ENCODE data around the gene EEF1E1. TPM values are rescaled to one million over a fixed set of nuclear protein-coding genes. Genes with fewer than 3 reads are reported as not detected.

Gene EEF1E1
- total and polyA plus RNA-seq, 2 of the 8 experiments (the other 6 are each of a cell fraction or from before 2014, with no cell fraction given), result 96.8 to 112 TPM

GRCh38 chr6:8131265-8131897, 29.0 kb upstream of the EEF1E1 start:
- Histone ChIP-seq H2BK20ac (ENCODE audit: low read length) (no peak overlapping the region), H2BK15ac (ENCODE audit: low read length) (no peak overlapping the region), H4K8ac (ENCODE audit: extremely low read depth, insufficient read depth, low read length) (no peak overlapping the region), H2BK12ac (ENCODE audit: low read depth, low read length) (no peak overlapping the region), H3K79me2 (ENCODE audit: control insufficient read depth in 1 of 2, insufficient read depth in 2 of 2, low read length in 2 of 2) (no peaks in the 10 kb centered on the region), H3K4me2 (ENCODE audit: insufficient read depth in 1 of 2, low read depth in 2 of 2, low read length in 2 of 2) (no peak overlapping the region), H2AK5ac (ENCODE audit: low read depth, low read length) (no peak overlapping the region), H4K91ac (replicated peaks; ENCODE audit: insufficient read length, low read length) (no peak overlapping the region), H4K5ac (ENCODE audit: insufficient read length, low read depth, low read length) (no peak overlapping the region), H3K4ac (replicated peaks; ENCODE audit: insufficient read length, low read depth, low read length) (no peak overlapping the region), H4K20me1 (replicated peaks in 1 of 2; ENCODE audit: control insufficient read depth in 1 of 2, insufficient read depth in 2 of 2, low read length in 2 of 2) (no peaks in the 10 kb centered on the region), H3K9me3 (ENCODE audit: insufficient read depth in 2 of 2, low read depth in 1 of 2, low read length in 1 of 2) (no peaks in the 10 kb centered on the region), H3K36me3 (ENCODE audit: control insufficient read depth in 2 of 4, insufficient read depth in 4 of 4, low read length in 3 of 4) (no peaks in the 10 kb centered on the region), H3K4me3 (ENCODE audit: extremely low read depth in 1 of 4, insufficient read depth in 2 of 4, low read depth in 3 of 4, low read length in 4 of 4) (no peak overlapping the region), H3K27ac (ENCODE audit: low read depth, low read length) (no peak overlapping the region), H3K23ac (ENCODE audit: insufficient read length) (no peak overlapping the region), H2BK120ac (replicated peaks; ENCODE audit: low read depth, low read length) (no peak overlapping the region), H3K56ac (replicated peaks; ENCODE audit: insufficient read length, low read depth, low read length) (no peak overlapping the region), H3K18ac (ENCODE audit: extremely low read depth, low read length) (no peak overlapping the region), H3K4me1 (replicated peaks in 1 of 4; ENCODE audit: control insufficient read depth in 3 of 4, insufficient read depth in 4 of 4, low read length in 3 of 4) (no peaks in the 10 kb centered on the region), H2AFZ (ENCODE audit: low read length) (peak overlapping the region; percentile 23; the same call in 1 of the 2 replicates), H3K23me2 (ENCODE audit: low read depth, low read length) (no peaks in the 10 kb centered on the region), H3K14ac (ENCODE audit: insufficient read length) (no peak overlapping the region), H3K79me1 (ENCODE audit: low read depth, low read length) (no peaks in the 10 kb centered on the region), H3K9ac (replicated peaks in 1 of 4; ENCODE audit: extremely low read depth in 1 of 4, low read depth in 3 of 4, low read length in 3 of 4) (no peak overlapping the region), H2BK5ac (ENCODE audit: low read depth, low read length) (no peak overlapping the region), H3K27me3 (replicated peaks in 1 of 4; ENCODE audit: control insufficient read depth in 3 of 4, extremely low read depth in 1 of 4, insufficient read depth in 3 of 4, low read length in 3 of 4) (no peaks in the 10 kb centered on the region)
- TF ChIP-seq CTCF (IDR thresholded peaks at IDR 0.05; ENCODE audit: control extremely low read depth in 1 of 3, insufficient read depth in 1 of 3, low read depth in 1 of 3, low read length in 3 of 3), result peak; percentile 30 to 83 (median 73)
- no peak for TF ChIP-seq RFX5 (IDR thresholded peaks at IDR 0.05; ENCODE audit: borderline replicate concordance, low read depth, low read length)
- TF ChIP-seq RAD21 (IDR thresholded peaks at IDR 0.05 in 1 of 2, conservative IDR thresholded peaks at IDR 0.05 in 1 of 2; ENCODE audit: low read depth in 2 of 2, low read length in 2 of 2), result peak; percentile 96 to 97
- no peak for TF ChIP-seq JUND (IDR thresholded peaks at IDR 0.05; ENCODE audit: low read length)
- POLR2A ChIA-PET (ENCODE audit: partially characterized antibody), result no interaction called here
- DNase-seq (ENCODE audit: low read depth in 1 of 2, low spot score in 2 of 2), result peak; percentile 31 to 78
- 53% methylated on average over 12 of the region's 13 CpGs; no CpG with 5 or more reads in 1 of the 2 experiments for WGBS, 2 experiments (ENCODE audit: extremely low coverage in 1 of 2, insufficient coverage in 1 of 2, insufficient read length in 1 of 2, insufficient replicate concordance in 2 of 2, low coverage in 1 of 2, low lambda C conversion rate in 2 of 2, missing lambda C conversion rate in 1 of 2)
- FAIRE-seq, result peak; percentile 28
- CTCF ChIA-PET (ENCODE audit: partially characterized antibody), result interaction anchor here (0.5 to 7.3 kb wide), 61 partner anchors 8 to 1529 kb away, joined by 3 to 191 read pairs (median 4); partner anchors contain the start of gene SLC35B3
